Dermis microvascular lymphatic vessel endothelial cell (primary cell): Measurements from ENCODE around the gene TIPRL. TPM values are rescaled to one million over a fixed set of nuclear protein-coding genes. Genes with fewer than 3 reads are reported as not detected.

Source experiments
- DNase-seq, 2 donors: peaks; one replicate each; pipeline versions ENCODE4 v3.0.0 to v3.0.0-alpha.2; 2010; ENCODE audit warnings: low read depth in 2 of 2
- total RNA-seq: library from RNA; depleted of rRNA; stranded (reverse); fragments of >200 nt; gene quantifications from 2 replicates; pipeline ENCODE4 v1.2.1, GENCODE V29; 2014

Gene TIPRL
- total RNA-seq, 1 donor from 2014 or later: 30.0 TPM

DNA sequence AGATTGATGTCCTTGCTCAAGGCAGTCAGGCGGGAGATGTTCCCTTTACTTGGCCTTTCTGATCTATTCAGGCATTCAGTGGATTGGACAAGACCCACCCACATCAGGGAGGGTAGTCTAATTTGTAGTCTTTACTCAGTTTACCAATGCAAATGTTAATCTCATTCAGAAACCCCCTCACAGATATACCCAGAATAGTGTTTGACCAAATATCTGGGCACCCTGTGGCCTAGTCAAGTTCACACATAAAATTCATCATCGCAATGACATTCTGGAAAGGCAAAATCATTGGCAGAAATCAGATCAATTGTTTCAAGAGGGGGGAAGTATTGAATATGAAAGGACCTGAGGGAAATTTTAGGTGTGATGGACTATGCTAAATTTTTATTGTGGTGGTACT is 34.6 kb downstream of the TIPRL start:
- DNase-seq: no peak

DNA sequence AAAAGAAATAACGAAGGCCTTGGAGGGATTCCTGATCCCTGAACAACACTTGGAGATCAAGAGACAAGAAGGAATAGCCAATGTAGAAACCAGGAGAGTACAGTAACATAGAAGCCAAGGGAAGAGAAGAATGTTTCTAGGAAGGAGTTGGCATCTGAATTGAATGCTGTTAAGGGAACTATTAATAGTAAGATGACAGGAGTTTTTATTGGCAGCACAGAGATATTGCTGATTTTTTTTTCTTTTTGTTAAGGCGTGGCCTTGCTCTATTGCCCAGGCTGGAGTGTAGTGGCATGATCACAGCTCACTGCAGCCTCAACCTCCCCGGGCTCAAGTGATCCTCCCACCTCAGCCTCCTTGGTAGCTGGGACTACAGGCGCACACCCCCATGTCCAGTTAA is 37.4 kb downstream of the TIPRL start:
- DNase-seq: no peak

DNA sequence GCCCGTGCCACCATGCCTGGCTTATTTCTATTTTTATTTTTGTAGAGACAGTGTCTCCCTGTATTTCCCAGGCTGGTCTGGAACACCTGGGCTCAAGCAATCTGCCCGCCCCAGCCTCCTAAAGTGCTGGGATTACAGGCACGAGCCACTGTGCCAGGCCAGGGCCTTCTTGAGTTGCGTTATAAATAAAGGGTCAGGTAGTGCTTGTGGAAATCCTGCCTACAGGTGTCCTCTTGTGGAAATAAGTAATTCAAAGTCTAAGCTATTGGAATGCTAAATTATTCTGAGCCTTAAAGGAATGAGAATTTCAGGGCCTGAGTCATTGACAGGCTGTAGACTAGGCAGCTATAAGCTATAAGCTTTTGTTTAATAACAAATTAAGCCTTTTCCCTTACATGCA is 38.9 kb downstream of the TIPRL start:
- no peak for DNase-seq

DNA sequence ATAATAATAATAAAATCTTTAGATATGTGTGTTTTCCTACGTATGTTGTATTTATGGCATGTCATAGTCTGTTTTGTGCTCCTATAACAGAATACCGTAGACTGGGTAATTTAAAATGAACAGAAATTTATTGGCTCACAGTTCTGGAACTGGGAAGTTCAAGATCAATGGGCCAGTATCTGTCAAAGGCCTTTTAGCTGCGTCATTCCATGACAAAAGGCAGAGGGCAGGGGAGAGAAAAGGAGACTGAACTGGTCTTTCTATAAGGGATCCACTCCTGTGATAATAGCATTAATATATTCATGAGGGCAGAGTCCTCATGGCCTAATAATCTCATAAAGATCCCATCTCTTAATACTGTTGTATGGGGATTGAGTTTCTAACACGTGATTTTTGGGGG is 39.9 kb downstream of the TIPRL start:
- DNase-seq: no peak

DNA sequence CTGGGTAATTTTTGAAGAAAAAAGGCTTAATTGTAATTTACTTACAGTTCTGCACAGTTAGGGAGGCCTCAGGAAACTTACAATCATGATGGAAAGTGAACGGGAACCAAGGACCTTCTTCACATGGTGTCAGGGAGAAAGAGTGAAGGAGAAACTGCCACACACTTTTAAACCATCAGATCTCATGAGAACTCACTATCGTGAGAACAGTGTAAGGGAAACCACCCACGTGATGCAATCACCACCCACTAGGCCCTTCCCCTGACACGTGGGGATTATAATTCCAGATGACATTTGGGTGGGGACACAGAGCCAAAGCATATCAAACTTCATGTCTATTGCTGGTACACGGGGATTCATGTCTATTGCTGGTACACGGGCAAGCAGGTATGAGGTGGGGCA is 41.7 kb downstream of the TIPRL start:
- DNase-seq: no peak

DNA sequence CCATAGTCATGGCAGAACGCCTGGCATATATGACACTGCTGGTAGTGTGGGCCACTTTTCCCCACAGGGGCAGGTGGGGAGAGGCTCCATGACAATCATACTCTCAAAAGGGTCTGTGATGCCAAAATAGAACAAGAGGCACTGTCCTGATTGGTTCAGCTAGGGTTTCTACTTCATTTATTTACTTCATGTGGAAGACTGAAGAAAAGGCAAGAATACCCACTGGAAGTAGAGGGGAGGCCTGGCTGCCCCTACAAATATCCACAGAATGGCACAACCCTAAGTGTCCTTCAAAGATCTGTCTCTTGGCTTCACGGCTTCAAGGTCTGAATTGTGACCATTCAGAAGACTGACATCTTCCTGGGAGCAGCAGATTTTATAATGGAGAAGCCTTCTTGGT is 42.5 kb downstream of the TIPRL start:
- no peak for DNase-seq

DNA sequence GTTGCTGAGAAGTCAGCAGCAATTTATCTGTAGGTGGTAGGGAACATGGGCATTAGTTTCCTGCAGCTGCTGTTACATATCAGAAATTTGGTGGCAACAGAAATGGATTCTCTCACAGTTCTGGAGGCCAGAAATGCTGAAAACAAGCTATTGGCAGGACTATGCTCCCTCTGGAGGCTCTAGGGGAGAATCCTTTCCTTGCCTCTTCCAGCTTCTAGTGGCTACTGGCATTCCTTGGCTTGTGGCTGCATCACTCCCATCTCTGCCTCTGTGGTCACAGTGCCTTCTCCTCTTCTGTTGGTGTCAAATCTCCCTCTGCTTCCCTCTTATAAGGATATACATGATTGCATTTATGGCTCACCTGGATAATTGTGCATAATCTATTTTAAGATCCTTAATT is 44.5 kb downstream of the TIPRL start:
- DNase-seq: no peak

DNA sequence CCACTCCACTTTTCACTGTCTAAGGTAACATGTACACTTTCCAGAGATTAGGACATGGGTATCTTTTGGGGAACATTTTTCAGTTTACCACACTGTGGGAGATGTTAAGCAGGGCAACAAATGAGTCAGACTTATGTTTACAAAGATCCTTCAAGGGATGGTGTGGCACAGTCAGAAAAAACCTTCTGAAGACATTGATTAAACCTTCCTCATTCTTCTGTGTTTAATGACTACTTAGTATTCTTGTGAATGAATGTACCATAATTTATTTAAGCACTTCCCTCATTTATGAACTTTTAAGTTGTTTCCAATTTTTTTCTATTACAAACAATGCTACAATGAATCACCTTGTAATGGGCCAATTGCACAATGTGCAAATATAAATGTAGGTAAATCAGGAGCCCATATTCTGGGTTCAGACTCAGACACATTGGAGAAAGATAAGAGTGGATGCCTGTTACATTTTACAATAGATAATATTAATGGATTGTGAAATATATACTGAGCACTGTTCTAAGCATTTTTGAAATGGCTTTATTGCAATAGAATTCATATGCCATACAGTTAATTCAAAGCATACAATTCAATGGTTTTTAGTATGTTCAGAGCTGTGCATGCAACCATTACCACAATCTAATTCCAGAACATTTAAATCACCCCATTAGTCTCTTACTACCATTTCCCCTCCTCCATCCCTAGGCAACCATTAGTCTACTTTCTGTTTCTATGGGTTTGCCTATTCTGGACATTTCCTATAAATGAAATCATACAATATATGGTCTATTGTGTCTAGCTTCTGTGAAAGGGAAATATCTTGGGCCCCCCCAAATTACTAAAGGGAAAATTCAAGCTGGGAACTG is 45.1 kb downstream of the TIPRL start:
- no peak for DNase-seq

DNA sequence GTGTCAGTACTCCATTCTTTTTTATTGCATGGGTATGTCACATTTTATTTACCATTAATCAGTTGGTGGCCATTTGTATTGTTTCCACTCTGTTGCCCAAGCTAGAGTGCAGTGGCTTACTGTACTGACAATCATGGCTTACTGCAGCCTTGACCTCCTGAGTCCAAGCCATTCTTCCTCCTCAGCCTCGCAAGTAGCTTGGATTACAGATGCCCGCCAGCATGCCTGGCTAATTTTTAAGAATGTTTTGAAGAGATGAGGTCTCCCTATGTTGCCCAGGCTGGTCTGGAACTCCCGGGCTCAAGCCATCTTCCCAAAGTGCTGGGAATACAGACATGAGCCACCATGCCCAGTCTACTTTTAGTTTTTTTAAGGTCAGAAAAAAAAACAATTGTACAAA is 46.2 kb downstream of the TIPRL start:
- no peak for DNase-seq

DNA sequence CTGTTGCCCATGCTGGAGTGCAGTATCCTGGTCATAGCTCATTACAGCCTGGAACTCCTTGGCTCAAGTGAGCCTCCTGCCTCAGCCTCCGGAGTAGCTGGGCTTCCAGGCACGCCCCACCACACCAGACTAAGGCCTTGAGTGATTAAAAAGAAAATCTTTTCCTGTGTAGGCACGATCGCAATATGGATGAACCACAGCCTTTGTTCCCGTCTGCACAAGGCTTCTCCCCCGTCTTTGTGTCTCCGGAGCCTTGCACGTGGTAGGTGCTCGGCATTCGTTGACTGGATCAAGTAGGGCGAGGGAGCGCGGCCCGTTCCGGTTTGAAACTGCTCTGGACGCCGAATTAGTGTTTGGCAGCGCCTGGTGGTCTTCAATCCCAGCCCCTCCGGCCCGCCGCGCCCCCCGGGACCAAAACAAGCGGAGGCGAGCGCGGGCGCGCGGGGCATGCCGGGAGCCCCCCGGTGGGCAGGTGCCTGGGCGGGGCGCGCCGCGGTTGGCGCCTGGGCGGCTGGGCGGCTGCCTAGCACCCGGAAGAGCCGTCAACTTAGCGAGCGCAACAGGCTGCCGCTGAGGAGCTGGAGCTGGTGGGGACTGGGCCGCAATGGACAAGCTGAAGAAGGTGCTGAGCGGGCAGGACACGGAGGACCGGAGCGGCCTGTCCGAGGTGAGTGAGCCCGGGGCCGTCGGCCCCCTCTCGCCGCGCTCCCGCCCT is 46.9 kb downstream of the TIPRL start, which contains the start of gene SFT2D2:
Gene SFT2D2, plus strand, starts transcription at position 529 of the 715 bp plus-strand sequence. Its CDS starts 76 bp downstream, at position 605.
- DNase-seq: peak; percentile 38 to 84

DNA sequence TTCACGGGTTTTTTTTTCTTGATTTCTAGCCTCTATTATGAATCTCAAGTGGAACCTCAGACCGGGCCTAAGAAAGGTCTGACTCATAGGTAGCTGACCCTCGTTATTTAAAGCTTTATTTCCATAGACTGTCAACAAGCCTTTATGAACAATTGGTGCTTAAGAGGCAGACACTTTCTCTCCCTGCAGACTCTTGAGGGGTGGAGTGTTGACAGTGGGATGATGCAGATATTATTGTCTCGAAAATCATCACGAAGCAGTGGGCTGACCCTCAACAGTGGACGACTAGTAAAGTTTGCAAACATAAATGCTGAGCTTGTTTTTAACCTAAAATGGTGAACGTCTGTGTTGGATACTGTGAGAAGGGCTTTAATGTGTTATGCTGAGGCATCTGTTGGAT is 48.9 kb downstream of the TIPRL start:
- peak in 1 of 2 donors; percentile 83 for DNase-seq

DNA sequence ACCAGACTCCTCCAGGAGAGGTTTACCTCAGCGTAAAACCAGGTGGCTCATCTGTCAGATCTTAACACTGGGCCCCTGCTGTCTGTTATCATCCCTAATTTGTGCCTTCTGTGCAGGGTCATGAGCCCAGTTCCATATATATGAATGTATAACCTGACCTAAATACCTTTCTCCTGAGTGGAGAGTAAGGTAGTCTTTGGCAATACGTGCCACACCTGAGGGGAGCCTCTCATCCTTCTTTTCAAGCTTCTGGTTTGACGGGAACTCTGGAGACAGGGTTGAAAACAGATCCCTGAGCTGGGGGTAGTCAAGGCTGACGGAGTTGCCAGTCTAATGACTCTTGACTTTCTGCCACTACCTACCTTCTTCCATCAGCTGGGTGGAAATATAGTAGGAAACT is 51.1 kb downstream of the TIPRL start:
- no peak for DNase-seq

DNA sequence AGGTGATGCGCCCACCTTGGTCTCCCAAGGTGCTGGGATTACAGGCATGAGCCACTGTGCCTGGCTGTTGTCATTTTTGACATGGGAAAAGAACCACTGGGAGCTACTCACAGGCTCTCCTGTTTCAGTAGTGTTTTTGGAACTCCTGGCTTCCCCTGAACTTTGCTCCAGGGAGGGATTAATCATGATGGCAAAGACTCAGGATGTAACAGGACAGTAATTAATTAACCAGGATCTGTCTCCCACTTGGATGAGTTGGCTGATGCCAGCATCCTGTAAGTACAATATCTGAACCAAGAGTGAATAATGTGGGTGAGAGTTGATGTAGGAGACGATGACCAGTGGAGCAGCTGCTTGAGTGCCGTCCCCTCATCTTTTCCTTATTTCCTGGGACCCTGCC is 51.9 kb downstream of the TIPRL start:
- no peak for DNase-seq

DNA sequence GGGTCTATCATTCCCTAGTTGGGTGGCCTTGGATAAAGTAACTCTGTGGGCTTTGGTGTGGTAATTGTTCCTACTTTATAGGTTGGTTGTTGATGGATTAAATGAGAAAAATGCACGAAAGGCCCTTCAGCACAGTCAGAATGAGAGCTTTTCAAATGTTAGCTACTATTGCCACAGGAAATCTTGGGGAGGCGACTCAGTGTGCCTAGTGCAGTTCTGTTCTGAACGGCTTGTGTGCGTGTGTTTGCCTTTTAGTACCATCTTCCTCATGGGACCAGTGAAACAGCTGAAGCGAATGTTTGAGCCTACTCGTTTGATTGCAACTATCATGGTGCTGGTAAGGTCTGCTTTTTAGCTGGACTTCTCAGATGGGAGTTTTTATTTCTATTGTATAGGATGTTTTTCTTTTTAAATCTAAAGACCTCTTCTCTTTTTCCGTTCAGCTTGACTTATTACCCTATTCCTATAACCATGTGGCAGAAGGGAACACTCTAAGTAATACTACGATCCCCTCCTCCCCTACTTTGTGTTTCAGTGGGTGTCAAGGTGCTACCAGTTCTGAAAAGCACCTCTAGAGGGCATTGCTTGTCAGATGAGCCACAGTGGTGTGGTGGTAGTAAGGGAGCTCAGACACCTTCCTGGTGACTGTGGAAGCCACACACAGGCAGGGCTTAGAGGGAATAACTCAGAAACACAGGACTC is 56.2 kb downstream of the TIPRL start:
- DNase-seq: peak; percentile 47 to 71

DNA sequence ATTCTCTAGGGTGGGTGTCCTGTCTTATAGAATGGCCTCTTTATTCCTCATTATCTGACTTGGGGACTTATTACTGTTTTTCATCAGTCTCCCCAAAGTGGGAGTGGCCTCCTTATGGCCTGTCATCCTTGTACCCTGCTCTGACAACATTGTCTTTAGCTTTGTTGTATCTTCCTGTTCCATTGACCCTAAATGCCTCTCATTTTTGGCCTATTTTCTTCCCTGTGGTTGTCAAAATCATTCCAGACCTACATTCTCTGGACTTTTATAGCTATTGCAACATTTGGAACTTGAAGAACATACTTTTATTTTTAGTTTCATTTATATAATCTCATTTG is 56.8 kb downstream of the TIPRL start:
- DNase-seq: no peak

DNA sequence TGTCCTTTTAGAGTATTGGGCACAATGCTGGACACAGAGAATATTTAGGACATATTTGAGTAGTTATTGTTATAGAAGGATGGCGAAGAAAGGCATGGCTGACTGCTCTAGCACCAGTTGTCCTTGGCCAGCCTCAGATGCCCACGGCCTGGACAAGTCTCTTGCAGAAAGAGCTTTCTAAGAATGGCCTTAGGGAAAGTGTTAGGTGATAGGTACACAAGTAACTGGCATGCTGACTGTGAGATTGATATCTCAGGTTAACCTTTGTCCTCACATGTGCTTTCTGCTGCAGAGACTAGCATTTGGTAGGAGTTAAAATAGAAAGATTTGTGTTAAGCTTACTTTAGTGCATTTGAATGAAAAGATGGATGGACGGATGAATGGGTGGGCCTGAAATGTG is 57.2 kb downstream of the TIPRL start:
- DNase-seq: no peak

DNA sequence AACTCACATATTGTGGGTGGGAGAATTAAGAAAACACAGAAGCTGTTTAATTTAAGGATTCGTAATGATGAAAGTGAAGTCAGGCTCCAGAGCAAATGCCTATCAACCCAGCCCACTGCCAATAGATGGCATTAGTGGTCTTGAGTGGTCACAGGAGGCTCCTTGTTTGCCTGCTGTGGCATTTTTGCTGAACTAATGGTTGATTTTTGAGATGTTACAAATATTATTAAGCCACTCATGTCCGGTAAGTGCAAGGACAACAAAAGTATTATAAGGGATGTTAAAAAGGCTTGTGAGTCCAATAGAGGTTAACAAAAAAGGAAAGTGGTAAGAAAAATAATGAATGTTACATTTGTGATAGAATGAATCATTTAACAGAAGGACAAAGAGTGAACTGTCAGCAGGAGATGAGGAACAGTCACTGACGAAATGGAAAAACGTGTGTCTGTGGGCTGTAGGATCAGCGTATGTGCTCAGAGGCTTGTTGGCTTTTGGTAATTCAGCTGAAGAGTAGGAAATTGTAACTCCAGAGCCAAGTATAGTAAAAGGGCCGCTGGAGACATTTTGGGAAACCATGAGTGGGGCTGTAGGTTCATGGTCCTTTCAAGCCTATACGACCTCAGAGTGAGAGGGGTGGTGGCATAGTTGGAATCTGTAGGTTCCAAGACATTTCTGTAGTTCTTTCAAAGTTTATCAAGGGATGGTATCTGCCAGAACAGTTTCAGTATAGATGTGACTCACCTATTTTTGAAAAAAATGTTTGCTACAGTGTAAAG is 58.3 kb downstream of the TIPRL start:
- DNase-seq: peak in 1 of 2 donors; percentile 39

DNA sequence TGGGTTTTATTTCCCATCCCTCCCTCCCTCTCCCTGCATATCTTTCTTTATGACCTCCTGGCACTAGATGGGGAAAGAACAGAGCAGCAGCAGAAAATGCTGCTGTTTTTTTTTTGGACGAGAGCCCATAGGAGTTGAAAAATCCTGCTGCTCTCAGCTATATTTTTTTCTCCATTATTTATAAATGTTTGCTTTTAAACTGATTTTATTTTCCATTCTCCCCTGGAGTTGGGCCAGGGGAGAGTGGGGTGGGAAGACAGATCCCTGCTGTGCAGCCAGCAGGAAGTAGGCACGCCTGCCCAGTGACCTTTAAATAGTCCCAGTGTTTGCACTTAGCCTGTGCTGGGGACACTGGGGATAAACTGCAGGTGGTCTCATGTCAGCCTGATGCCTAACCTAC is 64.4 kb downstream of the TIPRL start:
- DNase-seq: peak; percentile 78 to 88

DNA sequence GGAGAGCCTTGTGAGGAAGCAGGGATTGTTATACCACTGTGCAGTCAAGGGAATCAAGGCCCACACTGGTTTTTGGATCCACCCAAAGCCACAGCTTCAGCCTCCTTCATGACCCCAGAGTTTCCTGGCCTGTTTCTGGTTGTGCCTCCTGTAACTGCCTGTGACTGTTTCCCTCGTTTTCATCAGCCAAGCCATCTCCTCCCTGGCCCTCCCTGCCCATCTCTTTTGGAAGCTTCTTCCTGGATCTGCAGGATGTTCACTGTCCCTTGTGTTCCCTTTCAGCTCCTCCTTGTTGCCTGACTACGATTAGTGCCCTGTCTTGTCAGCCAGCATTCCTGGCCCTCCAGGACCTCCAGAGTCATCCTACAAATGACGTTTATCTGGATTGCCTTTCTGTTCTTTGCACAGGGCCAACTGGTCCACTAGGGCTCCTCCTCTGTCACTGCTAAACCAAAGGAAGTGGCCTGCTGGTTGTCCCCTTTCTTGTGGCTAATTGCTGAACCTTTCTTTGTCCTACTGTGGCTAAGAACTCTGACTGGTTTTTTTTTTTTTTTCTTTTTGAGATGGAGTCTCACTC is 65.0 kb downstream of the TIPRL start:
- DNase-seq: no peak

DNA sequence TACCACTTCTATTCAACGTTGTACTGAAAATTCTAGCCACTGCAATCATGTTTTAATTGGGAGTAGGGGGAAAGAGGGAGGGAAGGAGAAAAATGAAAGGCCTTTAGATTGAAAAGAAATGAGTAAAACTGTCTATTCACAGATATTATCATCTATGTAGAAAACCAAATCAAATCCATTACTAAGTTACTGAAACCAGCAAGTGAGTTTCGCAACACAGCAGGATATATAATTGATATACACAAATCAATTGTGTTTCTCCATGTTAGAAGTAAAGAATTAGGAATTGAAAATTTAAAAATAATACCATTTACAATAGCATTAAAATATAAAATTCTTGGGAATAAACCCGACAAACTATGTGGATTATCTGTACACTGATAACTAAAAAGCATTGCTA is 66.3 kb downstream of the TIPRL start:
- no peak for DNase-seq

DNA sequence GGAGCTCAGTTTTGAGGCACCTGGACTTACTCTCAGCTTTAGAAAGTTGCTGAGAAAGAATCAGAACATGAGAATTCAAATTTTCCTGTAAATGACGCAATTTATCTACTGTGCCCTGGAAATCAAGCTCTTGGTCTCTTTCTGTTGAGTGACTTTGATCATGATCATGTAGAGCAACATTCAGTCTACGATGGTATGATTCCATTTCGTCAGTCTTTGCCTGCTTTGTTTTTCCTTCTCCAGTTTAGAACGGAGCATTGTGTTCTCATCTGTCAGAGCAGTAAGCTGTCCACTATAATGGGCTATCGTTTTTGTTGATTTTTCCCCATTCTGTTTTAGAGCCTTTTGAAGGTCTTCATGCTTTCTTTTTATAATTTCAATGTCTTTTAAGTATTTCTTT is 67.7 kb downstream of the TIPRL start:
- DNase-seq: no peak
